Measurements from ENCODE around the gene RNF169.
A peak's percentile ranks its signal among the peaks of the same experiment; 100 is the strongest.
"Not testable (repeated sequence)": the region's sequence is repeated elsewhere in the genome, so short reads cannot be mapped to it uniquely, and the experiment has no call there.

Gene RNF169

GRCh38 chr11:74749127-74749964 lies 697 bp downstream of the RNF169 start:
- Histone ChIP-seq H3K27ac (ENCODE audit: low read depth in 2 of 2, low read length in 2 of 2) (peak overlapping the region; percentile 85 to 89), H3K27me3 (ENCODE audit: control insufficient read depth in 2 of 2, insufficient read depth in 2 of 2, low read length in 2 of 2) (no peaks in the 10 kb centered on the region), H3K4me1 (ENCODE audit: control insufficient read depth in 2 of 2, insufficient read depth in 2 of 2, low read length in 2 of 2) (peaks cover 11 to 16% of the 10 kb centered on the region in 2 donors), H3K9ac (ENCODE audit: low read depth in 1 of 2, low read length in 2 of 2) (peak overlapping the region; percentile 80 to 88), H3K9me3 (ENCODE audit: control insufficient read depth in 2 of 2, low read length in 2 of 2) (no peaks in the 10 kb centered on the region), H3K36me3 (ENCODE audit: control insufficient read depth in 2 of 2, insufficient read depth in 2 of 2, low read length in 2 of 2) (no peaks in the 10 kb centered on the region), H3K4me3 (ENCODE audit: low read length in 2 of 2) (peak overlapping the region; percentile 74 to 89)

- H3K4me1 ChIP-seq (ENCODE audit: control insufficient read depth in 2 of 2, insufficient read depth in 2 of 2, low read length in 2 of 2) = peaks cover 11 to 16% of the 10 kb centered on the region in 2 donors
- H3K9me3 ChIP-seq (ENCODE audit: control insufficient read depth in 2 of 2, low read length in 2 of 2) = no peaks in the 10 kb centered on the region
- no peak overlapping the region for H3K27ac ChIP-seq (ENCODE audit: low read depth in 2 of 2, low read length in 2 of 2)
- peak overlapping the region in 1 of 2 donors; percentile 89 for H3K4me3 ChIP-seq (ENCODE audit: low read length in 2 of 2)
- no peaks in the 10 kb centered on the region for H3K27me3 ChIP-seq (ENCODE audit: control insufficient read depth in 2 of 2, insufficient read depth in 2 of 2, low read length in 2 of 2)
- H3K9ac ChIP-seq (ENCODE audit: low read depth in 1 of 2, low read length in 2 of 2) = peak overlapping the region; percentile 80 to 88
- H3K36me3 ChIP-seq (ENCODE audit: control insufficient read depth in 2 of 2, insufficient read depth in 2 of 2, low read length in 2 of 2) = no peaks in the 10 kb centered on the region
Measured at GRCh38 chr11:74749965-74750296, 1.3 kb downstream of the RNF169 start.

GRCh38 chr11:74750598-74750997 lies 1.9 kb downstream of the RNF169 start:
- H3K27ac ChIP-seq (ENCODE audit: low read depth in 2 of 2, low read length in 2 of 2); H3K36me3 ChIP-seq (ENCODE audit: control insufficient read depth in 2 of 2, insufficient read depth in 2 of 2, low read length in 2 of 2); H3K27me3 ChIP-seq (ENCODE audit: control insufficient read depth in 2 of 2, insufficient read depth in 2 of 2, low read length in 2 of 2); H3K4me3 ChIP-seq (ENCODE audit: low read length in 2 of 2); H3K9ac ChIP-seq (ENCODE audit: low read depth in 1 of 2, low read length in 2 of 2); H3K9me3 ChIP-seq (ENCODE audit: control insufficient read depth in 2 of 2, low read length in 2 of 2): not testable (repeated sequence)
- H3K4me1 ChIP-seq (ENCODE audit: control insufficient read depth in 2 of 2, insufficient read depth in 2 of 2, low read length in 2 of 2) = peaks cover 13 to 16% of the 10 kb centered on the region in 2 donors

- no peaks in the 10 kb centered on the region for H3K36me3 ChIP-seq (ENCODE audit: control insufficient read depth in 2 of 2, insufficient read depth in 2 of 2, low read length in 2 of 2)
- H3K4me1 ChIP-seq (ENCODE audit: control insufficient read depth in 2 of 2, insufficient read depth in 2 of 2, low read length in 2 of 2) = peaks cover 14 to 16% of the 10 kb centered on the region in 2 donors
- no peak overlapping the region for H3K9ac ChIP-seq (ENCODE audit: low read depth in 1 of 2, low read length in 2 of 2)
- H3K9me3 ChIP-seq (ENCODE audit: control insufficient read depth in 2 of 2, low read length in 2 of 2) = no peaks in the 10 kb centered on the region
- no peaks in the 10 kb centered on the region for H3K27me3 ChIP-seq (ENCODE audit: control insufficient read depth in 2 of 2, insufficient read depth in 2 of 2, low read length in 2 of 2)
- no peak overlapping the region for H3K27ac ChIP-seq (ENCODE audit: low read depth in 2 of 2, low read length in 2 of 2)
- no peak overlapping the region for H3K4me3 ChIP-seq (ENCODE audit: low read length in 2 of 2)
Measured at GRCh38 chr11:74751303-74751702, 2.7 kb downstream of the RNF169 start.

- Histone ChIP-seq H3K36me3 (ENCODE audit: control insufficient read depth in 2 of 2, insufficient read depth in 2 of 2, low read length in 2 of 2) (no peaks in the 10 kb centered on the region), H3K4me3 (ENCODE audit: low read length in 2 of 2) (no peak overlapping the region), H3K9ac (ENCODE audit: low read depth in 1 of 2, low read length in 2 of 2) (no peak overlapping the region), H3K27me3 (ENCODE audit: control insufficient read depth in 2 of 2, insufficient read depth in 2 of 2, low read length in 2 of 2) (no peaks in the 10 kb centered on the region), H3K27ac (ENCODE audit: low read depth in 2 of 2, low read length in 2 of 2) (no peak overlapping the region), H3K9me3 (ENCODE audit: control insufficient read depth in 2 of 2, low read length in 2 of 2) (no peaks in the 10 kb centered on the region), H3K4me1 (ENCODE audit: control insufficient read depth in 2 of 2, insufficient read depth in 2 of 2, low read length in 2 of 2) (peaks cover 6% of the 10 kb centered on the region in 2 donors)
Measured at GRCh38 chr11:74754507-74755252, 6.0 kb downstream of the RNF169 start.

- Histone ChIP-seq H3K9me3 (ENCODE audit: control insufficient read depth in 2 of 2, low read length in 2 of 2) (no peaks in the 10 kb centered on the region), H3K9ac (ENCODE audit: low read depth in 1 of 2, low read length in 2 of 2) (no peak overlapping the region), H3K27ac (ENCODE audit: low read depth in 2 of 2, low read length in 2 of 2) (no peak overlapping the region), H3K36me3 (ENCODE audit: control insufficient read depth in 2 of 2, insufficient read depth in 2 of 2, low read length in 2 of 2) (no peaks in the 10 kb centered on the region), H3K4me1 (ENCODE audit: control insufficient read depth in 2 of 2, insufficient read depth in 2 of 2, low read length in 2 of 2) (peaks cover 0 to 3% of the 10 kb centered on the region in 2 donors), H3K27me3 (ENCODE audit: control insufficient read depth in 2 of 2, insufficient read depth in 2 of 2, low read length in 2 of 2) (no peaks in the 10 kb centered on the region), H3K4me3 (ENCODE audit: low read length in 2 of 2) (no peak overlapping the region)
Measured at GRCh38 chr11:74755395-74755995, 6.8 kb downstream of the RNF169 start.

- Histone ChIP-seq H3K27me3 (ENCODE audit: control insufficient read depth in 2 of 2, insufficient read depth in 2 of 2, low read length in 2 of 2) (no peaks in the 10 kb centered on the region), H3K9ac (ENCODE audit: low read depth in 1 of 2, low read length in 2 of 2) (no peak overlapping the region), H3K4me3 (ENCODE audit: low read length in 2 of 2) (no peak overlapping the region), H3K9me3 (ENCODE audit: control insufficient read depth in 2 of 2, low read length in 2 of 2) (no peaks in the 10 kb centered on the region), H3K36me3 (ENCODE audit: control insufficient read depth in 2 of 2, insufficient read depth in 2 of 2, low read length in 2 of 2) (no peaks in the 10 kb centered on the region), H3K4me1 (ENCODE audit: control insufficient read depth in 2 of 2, insufficient read depth in 2 of 2, low read length in 2 of 2) (peaks cover 0 to 3% of the 10 kb centered on the region in 2 donors), H3K27ac (ENCODE audit: low read depth in 2 of 2, low read length in 2 of 2) (no peak overlapping the region)
Measured at GRCh38 chr11:74756571-74756970, 7.9 kb downstream of the RNF169 start.

GRCh38 chr11:74766905-74767304 lies 18.3 kb downstream of the RNF169 start:
- H3K27ac ChIP-seq (ENCODE audit: low read depth in 2 of 2, low read length in 2 of 2) = no peak overlapping the region
- no peaks in the 10 kb centered on the region for H3K4me1 ChIP-seq (ENCODE audit: control insufficient read depth in 2 of 2, insufficient read depth in 2 of 2, low read length in 2 of 2)
- H3K36me3 ChIP-seq (ENCODE audit: control insufficient read depth in 2 of 2, insufficient read depth in 2 of 2, low read length in 2 of 2) = no peaks in the 10 kb centered on the region
- no peak overlapping the region for H3K4me3 ChIP-seq (ENCODE audit: low read length in 2 of 2)
- no peaks in the 10 kb centered on the region for H3K27me3 ChIP-seq (ENCODE audit: control insufficient read depth in 2 of 2, insufficient read depth in 2 of 2, low read length in 2 of 2)
- no peak overlapping the region for H3K9ac ChIP-seq (ENCODE audit: low read depth in 1 of 2, low read length in 2 of 2)
- H3K9me3 ChIP-seq (ENCODE audit: control insufficient read depth in 2 of 2, low read length in 2 of 2) = no peaks in the 10 kb centered on the region

GRCh38 chr11:74768172-74768651 lies 19.6 kb downstream of the RNF169 start:
- not testable (repeated sequence) for H3K27ac ChIP-seq (ENCODE audit: low read depth in 2 of 2, low read length in 2 of 2); H3K27me3 ChIP-seq (ENCODE audit: control insufficient read depth in 2 of 2, insufficient read depth in 2 of 2, low read length in 2 of 2); H3K4me1 ChIP-seq (ENCODE audit: control insufficient read depth in 2 of 2, insufficient read depth in 2 of 2, low read length in 2 of 2); H3K9ac ChIP-seq (ENCODE audit: low read depth in 1 of 2, low read length in 2 of 2); H3K9me3 ChIP-seq (ENCODE audit: control insufficient read depth in 2 of 2, low read length in 2 of 2); H3K36me3 ChIP-seq (ENCODE audit: control insufficient read depth in 2 of 2, insufficient read depth in 2 of 2, low read length in 2 of 2); H3K4me3 ChIP-seq (ENCODE audit: low read length in 2 of 2)
